GM23338 (cell line): ENCODE data around the gene PHYH. TPM values are rescaled to one million over a fixed set of nuclear protein-coding genes. Genes with fewer than 3 reads are reported as not detected.

Experiments
- ATAC-seq: fragments of 200-7000 bp; cut with Tn5 transposase; 3 replicates; pipeline ENCODE4 v1.9.1; 2020
- DNase-seq: peaks from one replicate; pipeline ENCODE4 v3.0.0-alpha.2; 2015; ENCODE audit warnings: low spot score
- H2AFZ ChIP-seq: fragments of 200-600 bp; sonication (generic); 2 replicates; pipeline ENCODE4 v1.8.0; 2016; ENCODE audit warnings: antibody characterized with exemption, mild to moderate bottlenecking, moderate library complexity
- H3F3A ChIP-seq: fragments of 200-600 bp; sonication (generic); replicated peaks from 2 replicates; pipeline ENCODE4 v1.8.0; 2017; ENCODE audit warnings: antibody characterized with exemption, mixed run types, low read depth
- H3K27ac ChIP-seq: fragments of 200-600 bp; sonication (generic); 2 replicates; pipeline ENCODE4 v1.6.1; 2016; ENCODE audit warnings: low read depth
- H3K27me3 ChIP-seq: fragments of 200-600 bp; sonication (generic); 2 replicates; pipeline ENCODE4 v1.8.0; 2016; ENCODE audit warnings: mild to moderate bottlenecking, mixed run types, moderate library complexity; ENCODE audit not compliant: insufficient read depth
- H3K36me3 ChIP-seq: fragments of 200-600 bp; sonication (generic); 2 replicates; pipeline ENCODE4 v1.8.0; 2016; ENCODE audit warnings: mild to moderate bottlenecking; ENCODE audit not compliant: insufficient read depth
- H3K4me1 ChIP-seq: fragments of 200-600 bp; sonication (generic); 2 replicates; pipeline ENCODE4 v1.8.0; 2016; ENCODE audit warnings: mild to moderate bottlenecking, moderate library complexity; ENCODE audit not compliant: insufficient read depth
- H3K4me2 ChIP-seq: fragments of 200-600 bp; sonication (generic); 2 replicates; pipeline ENCODE4 v1.7.1; 2017; ENCODE audit warnings: mixed run types
- H3K4me3 ChIP-seq: fragments of 200-600 bp; sonication (generic); 2 replicates; pipeline ENCODE4 v1.6.1; 2016; ENCODE audit warnings: mixed run types
- H3K79me2 ChIP-seq: fragments of 200-600 bp; sonication (generic); replicated peaks from 2 replicates; pipeline ENCODE4 v1.8.0; 2017; ENCODE audit warnings: mild to moderate bottlenecking; ENCODE audit not compliant: insufficient read depth
- H3K9me2 ChIP-seq: fragments of 200-600 bp; sonication (generic); 2 replicates; pipeline ENCODE4 v1.8.0; 2017; ENCODE audit not compliant: insufficient read depth
- H4K20me1 ChIP-seq: fragments of 200-600 bp; sonication (generic); replicated peaks from 2 replicates; pipeline ENCODE4 v1.8.0; 2017; ENCODE audit warnings: mild to moderate bottlenecking; ENCODE audit not compliant: insufficient read depth
- H3K27ac Mint-ChIP-seq: 2 replicates; pipeline ENCODE4 v1.8.0; 2020; ENCODE audit warnings: inconsistent platforms, mild to moderate bottlenecking, moderate library complexity, mixed read lengths
- H3K27me3 Mint-ChIP-seq: 3 replicates; pipeline ENCODE4 v1.8.0; 2022; ENCODE audit warnings: low read depth, mild to moderate bottlenecking, moderate library complexity, mixed read lengths, inconsistent platforms; ENCODE audit not compliant: insufficient read depth, poor library complexity
- H3K36me3 Mint-ChIP-seq: 3 replicates; pipeline ENCODE4 v1.8.0; 2021; ENCODE audit warnings: low read depth, mild to moderate bottlenecking, inconsistent platforms, moderate library complexity, mixed read lengths
- H3K4me1 Mint-ChIP-seq: 3 replicates; pipeline ENCODE4 v1.8.0; 2020; ENCODE audit warnings: mild to moderate bottlenecking, inconsistent platforms, mixed read lengths
- H3K4me3 Mint-ChIP-seq: 3 replicates; pipeline ENCODE4 v1.8.0; 2021; ENCODE audit warnings: moderate library complexity, mild to moderate bottlenecking, inconsistent platforms, mixed read lengths
- H3K9me3 Mint-ChIP-seq: 3 replicates; pipeline ENCODE4 v1.8.0; 2020; ENCODE audit warnings: moderate library complexity, mild to moderate bottlenecking, inconsistent platforms, mixed read lengths
- CREB1 ChIP-seq: fragments of 250-450 bp; sonication (Bioruptor Pico); IDR thresholded peaks from 2 replicates; pipeline ENCODE4 v1.5.0; 2020; ENCODE audit warnings: low read depth, mild to moderate bottlenecking, moderate library complexity
- ETS1 ChIP-seq: IDR thresholded peaks from 2 replicates; pipeline ENCODE4 v1.6.1; 2016; ENCODE audit warnings: antibody characterized with exemption
- EZH2 ChIP-seq: fragments of 200-600 bp; sonication (generic); IDR thresholded peaks from one replicate; pipeline ENCODE4 v1.8.0; 2017; ENCODE audit warnings: antibody characterized with exemption, mild to moderate bottlenecking, low read depth; ENCODE audit not compliant: unreplicated experiment
- EZH2phosphoT487 ChIP-seq: fragments of 200-600 bp; sonication (generic); IDR thresholded peaks from one replicate; pipeline ENCODE4 v1.8.1; 2018; ENCODE audit warnings: antibody characterized with exemption; ENCODE audit not compliant: unreplicated experiment
- JUNB ChIP-seq: IDR thresholded peaks from one replicate; pipeline ENCODE4 v1.6.1; 2016; ENCODE audit warnings: antibody characterized with exemption; ENCODE audit not compliant: unreplicated experiment
- NANOG ChIP-seq: IDR thresholded peaks from 2 replicates; pipeline ENCODE4 v1.6.1; 2016; ENCODE audit warnings: antibody characterized with exemption, borderline replicate concordance
- STAT1 ChIP-seq: IDR thresholded peaks from one replicate; pipeline ENCODE4 v1.6.1; 2016; ENCODE audit warnings: antibody characterized with exemption; ENCODE audit not compliant: unreplicated experiment
- ZNF114 ChIP-seq: fragments of 250-450 bp; sonication (Bioruptor Pico); IDR thresholded peaks from 2 replicates; pipeline ENCODE4 v1.5.0; 2020; ENCODE audit warnings: mild to moderate bottlenecking, moderate library complexity
- ZNF331 ChIP-seq: fragments of 250-450 bp; sonication (Bioruptor Pico); IDR thresholded peaks from 2 replicates; pipeline ENCODE4 v1.5.0; 2020; ENCODE audit warnings: low read depth, mild to moderate bottlenecking, moderate library complexity
- ZNF462 ChIP-seq: fragments of 250-450 bp; sonication (Bioruptor Pico); IDR thresholded peaks from 2 replicates; pipeline ENCODE4 v1.5.0; 2020; ENCODE audit warnings: mild to moderate bottlenecking, moderate library complexity
- polyA plus RNA-seq: library from polyadenylated mRNA; unstranded; fragments of >200 nt; fragmentation: Nextera tagmentation; extraction: Ambion mirVana; gene quantifications from 2 replicates; pipeline ENCODE4 v1.2.1, GENCODE V29; 2016
- total RNA-seq: library from RNA; depleted of rRNA; stranded (reverse); fragments of >200 nt; shearing (Covaris generic); gene quantifications from 2 replicates; pipeline ENCODE4 v1.2.3, GENCODE V29; 2014

The PHYH gene
- total and polyA plus RNA-seq, 2 experiments from 2014 or later: 10.9 to 29.8 TPM

GRCh38 chr10:13334556-13334955, 34.7 kb upstream of the PHYH start (continued):
- TF ChIP-seq ZNF114 (no peak), ZNF462 (CRISPR knock-in tag) (no peak), CREB1 (no peak), STAT1 (no peak), JUNB (no peak), ZNF331 (CRISPR knock-in tag) (no peak), EZH2phosphoT487 (no peak), EZH2 (no peak)

- DNase-seq (no peak), ATAC-seq (no peak)
- no peak overlapping the region for H3K4me3 Mint-ChIP-seq
- Histone ChIP-seq H3K27ac (peak overlapping the region; percentile 80; the same call in 1 of the 2 replicates), H3K4me1 (peaks cover 12% of the 10 kb centered on the region), H3K27me3 (no peaks in the 10 kb centered on the region), H3K4me2 (no peak overlapping the region), H3K36me3 (peaks cover 87% of the 10 kb centered on the region), H3K9me2 (no peaks in the 10 kb centered on the region), H2AFZ (no peak overlapping the region), H4K20me1 (peaks cover 81% of the 10 kb centered on the region), H3K4me3 (0 out of 2 replicates have a peak overlapping the region, but pooled peaks have one; percentile 6), H3K79me2 (peaks cover 79% of the 10 kb centered on the region), H3F3A (peaks cover 67% of the 10 kb centered on the region)
- H3K27me3 Mint-ChIP-seq: peaks cover 15% of the 10 kb centered on the region
- H3K9me3 Mint-ChIP-seq: no peaks in the 10 kb centered on the region
- H3K27ac Mint-ChIP-seq: no peak overlapping the region
- peaks cover 100% of the 10 kb centered on the region for H3K36me3 Mint-ChIP-seq
- peaks cover 24% of the 10 kb centered on the region for H3K4me1 Mint-ChIP-seq
- no peak for TF ChIP-seq ETS1
- TF ChIP-seq NANOG: no peak
- TF ChIP-seq ZNF462 (CRISPR knock-in tag): no peak
- TF ChIP-seq CREB1: no peak
These were observed 31.8 kb upstream of the PHYH start for GRCh38 chr10:13331646-13332045.
